ENCODE data around the gene SLC30A1. TPM values are rescaled to one million over a fixed set of nuclear protein-coding genes. Genes with fewer than 3 reads are reported as not detected.

Gene SLC30A1
- polyA plus RNA-seq, 1 donor from 2014 or later = 6.5 TPM

- Histone ChIP-seq H2AFZ (ENCODE audit: low read depth, low read length) (no peak overlapping the region), H3K9ac (ENCODE audit: low read length) (no peak overlapping the region), H3K79me2 (replicated peaks; ENCODE audit: insufficient read depth, low read length) (no peaks in the 10 kb centered on the region), H3K27me3 (ENCODE audit: insufficient read depth, low read depth, low read length) (no peaks in the 10 kb centered on the region), H3K4me2 (ENCODE audit: low read length) (no peak overlapping the region), H3K27ac (ENCODE audit: low read length) (no peak overlapping the region), H3K4me3 (ENCODE audit: low read length) (no peak overlapping the region), H4K20me1 (ENCODE audit: insufficient read depth) (no peaks in the 10 kb centered on the region), H3F3A (ENCODE audit: insufficient read depth, low read length, poor library complexity, severe bottlenecking) (no peaks in the 10 kb centered on the region), H3K36me3 (ENCODE audit: insufficient read depth, low read length) (no peaks in the 10 kb centered on the region), H3K9me2 (ENCODE audit: insufficient read depth, low read length) (no peaks in the 10 kb centered on the region), H3K9me3 (ENCODE audit: low read length) (no peaks in the 10 kb centered on the region)
- TF ChIP-seq POLR2AphosphoS5 (IDR thresholded peaks at IDR 0.05) (no peak), TAF1 (IDR thresholded peaks at IDR 0.05; ENCODE audit: low read depth) (no peak), EP300 (conservative IDR thresholded peaks at IDR 0.05; ENCODE audit: poor library complexity, severe bottlenecking) (no peak), RAD21 (conservative IDR thresholded peaks at IDR 0.05) (no peak), MXI1 (conservative IDR thresholded peaks at IDR 0.05; ENCODE audit: poor library complexity, severe bottlenecking) (no peak), EZH2 (IDR thresholded peaks at IDR 0.05; ENCODE audit: borderline replicate concordance, insufficient read depth, low read length, poor library complexity, severe bottlenecking) (no peak), SMC3 (conservative IDR thresholded peaks at IDR 0.05; ENCODE audit: poor library complexity) (no peak), CTCF (IDR thresholded peaks at IDR 0.05; ENCODE audit: poor library complexity, severe bottlenecking) (no peak), REST (IDR thresholded peaks at IDR 0.05; ENCODE audit: borderline replicate concordance) (no peak)
Measured at GRCh38 chr1:211527006-211527405, 52.0 kb downstream of the SLC30A1 start.

- Histone ChIP-seq H3K27ac (ENCODE audit: low read length) (no peak overlapping the region), H2AFZ (ENCODE audit: low read depth, low read length) (no peak overlapping the region), H3F3A (ENCODE audit: insufficient read depth, low read length, poor library complexity, severe bottlenecking) (no peaks in the 10 kb centered on the region), H4K20me1 (ENCODE audit: insufficient read depth) (no peaks in the 10 kb centered on the region), H3K9me2 (ENCODE audit: insufficient read depth, low read length) (no peaks in the 10 kb centered on the region), H3K9me3 (ENCODE audit: low read length) (no peaks in the 10 kb centered on the region), H3K79me2 (replicated peaks; ENCODE audit: insufficient read depth, low read length) (no peaks in the 10 kb centered on the region), H3K27me3 (ENCODE audit: insufficient read depth, low read depth, low read length) (no peaks in the 10 kb centered on the region), H3K9ac (ENCODE audit: low read length) (no peak overlapping the region), H3K4me3 (ENCODE audit: low read length) (no peak overlapping the region), H3K36me3 (ENCODE audit: insufficient read depth, low read length) (no peaks in the 10 kb centered on the region), H3K4me2 (ENCODE audit: low read length) (no peak overlapping the region)
- TF ChIP-seq REST (IDR thresholded peaks at IDR 0.05; ENCODE audit: borderline replicate concordance) (no peak), MXI1 (conservative IDR thresholded peaks at IDR 0.05; ENCODE audit: poor library complexity, severe bottlenecking) (no peak), RAD21 (conservative IDR thresholded peaks at IDR 0.05) (no peak)
Measured at GRCh38 chr1:211526101-211526500, 52.9 kb downstream of the SLC30A1 start.

All from neural cell (in vitro differentiated cells).